Activated CD4-positive, alpha-beta memory T cell treated with anti-CD3 and anti-CD28 coated beads for 36 hours (primary cell): ENCODE measurements around the gene KITLG. TPM values are rescaled to one million over a fixed set of nuclear protein-coding genes. Genes with fewer than 3 reads are reported as not detected.

Source experiments
- CTCF ChIA-PET: fragments of 350-600 bp; sonication (Branson Sonifier 250); formaldehyde crosslinking; loops from one replicate; lab custom pipeline; 2021; ENCODE audit warnings: antibody characterized with exemption, inconsistent platforms; lab: Charles Lee
- POLR2A ChIA-PET: fragments of 350-600 bp; sonication (Branson Sonifier 250); formaldehyde crosslinking; loops from one replicate; lab custom pipeline; 2021; ENCODE audit warnings: antibody characterized with exemption; lab: Charles Lee
- DNase-seq: peaks from one replicate; pipeline ENCODE4 v3.0.0-alpha.2; 2020
- H3K27ac Mint-ChIP-seq: one replicate; pipeline ENCODE4 v1.8.0; 2021; ENCODE audit warnings: mixed read lengths
- H3K27me3 Mint-ChIP-seq: one replicate; pipeline ENCODE4 v1.8.0; 2021; ENCODE audit warnings: mixed read lengths
- H3K36me3 Mint-ChIP-seq: one replicate; pipeline ENCODE4 v1.8.0; 2021; ENCODE audit warnings: mixed read lengths
- H3K4me1 Mint-ChIP-seq: one replicate; pipeline ENCODE4 v1.8.0; 2021; ENCODE audit warnings: low read depth, mixed read lengths
- H3K4me3 Mint-ChIP-seq: one replicate; pipeline ENCODE4 v1.8.0; 2021; ENCODE audit warnings: mild to moderate bottlenecking, mixed read lengths
- H3K9me3 Mint-ChIP-seq: one replicate; pipeline ENCODE4 v1.8.0; 2021; ENCODE audit warnings: mixed read lengths
- intact Hi-C: fragments of 100-400 bp; cut with micrococcal nuclease; formaldehyde crosslinking; loops from one replicate; pipeline ENCODE4 v1.15.1; 2023
- total RNA-seq, 2 experiments: library from RNA; stranded (reverse); gene quantifications; one replicate each; pipeline ENCODE4 v1.2.3, GENCODE V29; 2021

Gene KITLG
- total RNA-seq, 2 experiments from 2014 or later = 0.07 TPM

GRCh38 chr12:88451205-88451604 is 129.1 kb downstream of the KITLG start:
- intact Hi-C loops = no loop called here
- POLR2A ChIA-PET = no interaction called here
- no peaks in the 10 kb centered on the region for H3K36me3 Mint-ChIP-seq
- no peak for DNase-seq
- CTCF ChIA-PET = no interaction called here
- H3K4me3 Mint-ChIP-seq = no peak overlapping the region
- H3K27ac Mint-ChIP-seq = no peak overlapping the region
- no peaks in the 10 kb centered on the region for H3K4me1 Mint-ChIP-seq
- no peaks in the 10 kb centered on the region for H3K27me3 Mint-ChIP-seq
- no peaks in the 10 kb centered on the region for H3K9me3 Mint-ChIP-seq

- CTCF ChIA-PET = no interaction called here
- POLR2A ChIA-PET = no interaction called here
- Mint-ChIP-seq H3K27ac (no peak overlapping the region), H3K9me3 (no peaks in the 10 kb centered on the region), H3K4me1 (no peaks in the 10 kb centered on the region), H3K27me3 (no peaks in the 10 kb centered on the region), H3K36me3 (no peaks in the 10 kb centered on the region), H3K4me3 (no peak overlapping the region)
- no peak for DNase-seq
- intact Hi-C loops = no loop called here
These were observed 130.1 kb downstream of the KITLG start for GRCh38 chr12:88450136-88450535.

- Mint-ChIP-seq H3K36me3 (no peaks in the 10 kb centered on the region), H3K27ac (no peak overlapping the region), H3K4me1 (no peaks in the 10 kb centered on the region), H3K4me3 (no peak overlapping the region), H3K9me3 (no peaks in the 10 kb centered on the region), H3K27me3 (no peaks in the 10 kb centered on the region)
- POLR2A ChIA-PET = no interaction called here
- DNase-seq = no peak
- intact Hi-C loops = no loop called here
- CTCF ChIA-PET = no interaction called here
These were observed 131.8 kb downstream of the KITLG start for GRCh38 chr12:88448337-88448915.

- no peaks in the 10 kb centered on the region for H3K4me1 Mint-ChIP-seq
- H3K9me3 Mint-ChIP-seq = no peaks in the 10 kb centered on the region
- H3K27ac Mint-ChIP-seq = no peak overlapping the region
- no peaks in the 10 kb centered on the region for H3K27me3 Mint-ChIP-seq
- POLR2A ChIA-PET = no interaction called here
- DNase-seq = no peak
- H3K36me3 Mint-ChIP-seq = no peaks in the 10 kb centered on the region
- H3K4me3 Mint-ChIP-seq = no peak overlapping the region
- intact Hi-C loops = no loop called here
- CTCF ChIA-PET = no interaction called here
These were observed 134.4 kb downstream of the KITLG start for GRCh38 chr12:88445705-88446394.

- ChIA-PET CTCF (no interaction called here), POLR2A (no interaction called here)
- Mint-ChIP-seq H3K4me3 (no peak overlapping the region), H3K4me1 (no peaks in the 10 kb centered on the region), H3K9me3 (no peaks in the 10 kb centered on the region), H3K36me3 (no peaks in the 10 kb centered on the region), H3K27ac (no peak overlapping the region), H3K27me3 (no peaks in the 10 kb centered on the region)
- DNase-seq = no peak
- intact Hi-C loops = no loop called here
These were observed 135.8 kb downstream of the KITLG start for GRCh38 chr12:88444481-88444880.
